NCI-H226 (cell line): Measurements from ENCODE around the gene TAF5L.
"Not testable (repeated sequence)": the region's sequence is repeated elsewhere in the genome, so short reads cannot be mapped to it uniquely, and the experiment has no call there.

ENCODE experiments used
- DNase-seq: peaks from one replicate; pipeline ENCODE4 v3.0.0-alpha.2; 2015

The TAF5L gene

GRCh38 chr1:229563701-229564100 is 62.2 kb downstream of the TAF5L start:
- no peak for DNase-seq

- no peak for DNase-seq
Measured at GRCh38 chr1:229563241-229563640, 62.7 kb downstream of the TAF5L start.

GRCh38 chr1:229562686-229563085 is 63.2 kb downstream of the TAF5L start:
- DNase-seq, result no peak

- no peak for DNase-seq
Measured at GRCh38 chr1:229561141-229561540, 64.8 kb downstream of the TAF5L start.

GRCh38 chr1:229560124-229560523 is 65.8 kb downstream of the TAF5L start:
- DNase-seq, result not testable (repeated sequence)

GRCh38 chr1:229559336-229559801 is 66.6 kb downstream of the TAF5L start:
- DNase-seq, result not testable (repeated sequence)

DNA sequence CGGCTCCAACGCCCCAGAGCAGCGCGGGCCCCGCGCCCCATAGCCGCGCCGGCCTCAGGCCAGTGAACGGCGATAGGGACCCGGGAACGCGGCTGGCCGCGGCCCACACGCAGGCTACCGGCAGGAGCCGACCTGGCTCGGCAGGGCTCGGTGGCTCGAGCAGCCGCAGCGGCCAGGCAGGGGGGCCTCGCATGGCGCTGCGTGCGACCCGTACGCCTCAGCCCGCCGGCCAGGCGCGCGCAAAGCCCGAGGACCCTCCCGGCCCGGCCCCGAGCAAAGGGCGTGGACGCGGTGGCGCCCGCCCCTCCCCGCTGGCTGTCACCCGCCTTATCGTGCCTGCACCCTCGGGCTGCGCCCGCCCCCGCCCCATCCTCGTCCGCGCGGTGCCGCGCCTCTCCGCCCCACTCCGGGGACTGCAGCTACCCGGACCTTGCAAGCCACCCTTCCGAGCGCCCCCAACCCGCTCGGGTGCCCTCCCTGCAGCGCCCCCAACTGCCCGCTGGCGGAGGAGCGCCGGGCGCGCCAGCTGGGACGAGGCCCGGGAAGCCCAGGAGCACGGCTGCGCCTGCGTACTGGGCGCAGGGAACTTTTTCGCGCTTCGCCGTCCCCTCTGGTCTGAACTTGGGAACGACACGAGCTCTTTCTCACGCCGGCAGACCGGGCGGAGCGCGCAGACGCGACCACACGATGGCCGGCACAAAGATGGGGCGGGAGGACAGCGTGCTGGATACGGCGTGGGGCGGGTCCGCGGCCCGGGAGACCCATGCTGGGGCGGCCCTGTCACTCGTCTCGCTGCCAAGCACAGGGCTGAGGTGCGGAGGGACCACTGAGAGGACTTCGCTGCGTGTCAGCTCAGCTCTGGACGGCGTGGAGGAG is 67.2 kb downstream of the TAF5L start, which contains the start of gene ABCB10:
Gene ABCB10, minus strand, starts transcription at position 248 of the 876 bp plus-strand sequence. Its CDS starts 55 bp downstream, at position 193.
- DNase-seq, result peak; percentile 83

DNA sequence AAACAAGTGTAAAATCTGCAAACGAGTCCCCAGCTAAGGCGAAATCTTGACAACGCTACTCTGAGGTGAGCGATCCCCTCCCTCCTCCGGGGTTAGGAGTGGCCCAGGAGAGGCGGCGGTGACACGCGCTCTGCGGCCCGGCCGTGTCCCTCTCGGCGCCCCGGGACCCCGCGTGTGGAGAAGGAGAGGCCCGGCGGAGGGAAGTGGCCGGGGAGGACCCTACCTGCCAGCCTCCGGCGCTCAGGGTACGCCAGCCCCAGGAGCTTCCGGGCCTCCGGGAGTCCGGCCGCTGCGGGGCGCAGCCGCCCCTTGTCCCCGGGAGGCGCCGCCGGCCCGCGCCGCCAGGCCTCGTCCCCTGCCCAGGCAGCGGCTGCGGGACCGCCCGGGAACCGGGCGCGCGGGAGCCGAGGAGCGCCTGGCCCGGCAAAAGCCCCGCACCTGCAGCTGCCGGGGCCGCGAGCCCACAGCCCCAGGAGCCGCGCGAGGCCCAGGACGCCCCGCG is 68.0 kb downstream of the TAF5L start:
- no peak for DNase-seq

DNA sequence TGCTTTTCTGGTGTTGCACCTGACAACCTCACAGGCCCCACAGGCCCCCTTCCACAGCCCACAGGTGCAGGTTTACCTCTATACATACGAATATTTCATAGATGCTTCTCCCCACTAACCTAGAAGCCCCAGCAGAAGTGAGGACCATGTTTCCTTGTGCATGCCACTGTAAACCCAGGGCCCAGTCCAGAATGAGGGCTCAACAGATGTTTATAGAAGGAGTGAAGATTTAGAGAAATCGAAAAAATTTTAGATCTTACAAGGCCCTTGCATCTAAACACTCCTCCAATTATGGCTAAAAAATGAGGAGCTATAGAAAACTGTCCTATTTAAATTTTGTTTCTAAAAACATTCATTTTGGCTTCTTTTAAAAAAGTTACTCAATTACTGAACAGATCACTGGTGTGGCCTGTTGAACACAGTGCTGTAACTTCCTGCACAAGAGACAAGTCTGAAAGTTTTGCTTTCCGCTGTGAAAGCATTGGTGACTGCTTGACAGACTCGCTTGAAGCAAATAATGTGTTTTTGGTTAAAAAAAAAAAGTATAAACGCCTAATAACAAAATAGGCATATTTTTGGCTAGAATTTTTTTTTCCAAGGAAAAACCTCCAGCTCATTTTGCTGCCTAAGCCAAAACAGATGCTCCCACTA is 68.6 kb downstream of the TAF5L start:
- no peak for DNase-seq

GRCh38 chr1:229554886-229555621 is 70.9 kb downstream of the TAF5L start:
- DNase-seq, result no peak

DNA sequence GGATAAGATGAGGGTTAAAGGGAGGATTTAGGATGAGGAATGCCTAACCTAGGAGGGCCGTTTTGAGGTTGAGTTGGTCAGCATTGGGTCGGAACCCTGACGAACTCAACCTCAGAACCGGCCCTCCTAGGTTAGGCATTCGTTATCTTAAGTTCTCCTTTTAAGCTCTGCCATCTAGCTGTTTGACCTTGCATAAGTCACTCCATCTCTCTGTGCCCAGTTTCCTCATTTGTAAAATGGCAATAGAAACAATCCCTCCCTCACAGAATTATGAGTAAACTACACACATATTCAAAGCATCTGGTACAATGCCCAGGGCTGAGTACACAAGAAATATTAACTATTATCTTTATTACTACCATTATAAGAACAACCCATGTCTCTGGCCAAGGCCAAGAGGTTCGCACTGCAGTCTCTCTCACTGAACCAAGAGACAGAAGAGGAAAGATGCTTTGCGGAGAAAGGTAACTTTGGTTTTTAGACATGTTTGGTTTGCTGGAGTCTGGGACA is 72.2 kb downstream of the TAF5L start:
- DNase-seq, result no peak

GRCh38 chr1:229552732-229553131 is 73.2 kb downstream of the TAF5L start:
- DNase-seq, result no peak

DNA sequence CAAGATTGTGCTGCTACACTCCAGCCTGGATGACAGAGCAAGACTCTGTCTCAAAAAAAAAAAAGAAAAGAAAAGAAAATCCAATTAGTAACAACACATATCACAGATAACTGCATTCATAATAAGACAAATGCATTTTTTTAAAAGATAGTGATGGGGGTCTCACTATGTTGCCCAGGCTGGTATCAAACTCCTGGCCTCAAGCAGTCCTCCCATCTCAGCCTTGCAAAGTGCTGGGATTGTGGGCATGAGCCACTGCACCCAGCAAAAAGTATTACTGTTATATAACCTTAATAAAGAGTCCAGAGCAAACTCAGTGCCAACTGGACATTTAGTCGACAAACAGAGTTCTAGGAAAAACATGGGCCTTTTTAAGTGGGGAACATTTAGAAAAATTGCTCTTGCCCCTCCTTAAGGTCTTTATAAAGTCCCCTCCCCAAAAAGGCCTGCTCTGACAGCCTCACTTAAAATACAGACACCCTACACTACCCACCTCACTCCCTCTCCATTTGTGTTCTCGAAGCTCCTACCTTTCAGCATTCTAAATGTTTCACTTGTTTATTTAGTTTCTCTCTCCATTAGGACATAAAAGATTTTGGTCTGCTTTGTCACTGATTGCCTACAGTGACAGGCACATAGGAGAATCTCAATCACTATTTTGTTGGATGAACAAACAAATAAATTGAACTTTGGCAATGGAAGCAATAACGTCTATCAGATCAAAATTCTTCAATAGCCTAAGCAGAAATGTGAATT is 74.9 kb downstream of the TAF5L start:
- DNase-seq, result no peak

DNA sequence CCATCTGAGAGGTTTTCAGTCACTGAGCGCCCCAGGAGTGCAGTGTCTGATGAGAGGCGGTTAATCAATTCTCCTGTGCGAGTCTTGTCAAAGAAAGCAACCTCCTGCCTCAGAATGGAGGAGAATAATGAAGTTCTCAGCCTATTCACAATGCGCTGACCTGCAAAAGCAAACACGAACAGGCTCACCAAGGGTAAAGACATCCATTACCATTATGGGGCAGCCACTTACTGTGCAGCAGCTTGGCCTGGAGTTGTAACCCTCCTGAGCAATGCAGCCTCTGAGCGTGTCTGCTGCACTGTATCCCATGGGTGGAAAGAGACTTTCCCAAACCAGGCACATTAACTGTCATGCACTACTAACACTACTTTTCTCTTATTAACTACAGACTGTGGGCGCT is 78.4 kb downstream of the TAF5L start:
- DNase-seq, result no peak

- no peak for DNase-seq
Measured at GRCh38 chr1:229544587-229544986, 81.3 kb downstream of the TAF5L start.
